ENCODE results near the gene RBBP8NL. TPM values are rescaled to one million over a fixed set of nuclear protein-coding genes. Genes with fewer than 3 reads are reported as not detected.

RBBP8NL gene
- total RNA-seq, 2 donors from 2014 or later = 0.40 TPM; not detected in 1

- H3K9me3 ChIP-seq (ENCODE audit: control insufficient read depth, low read length) = no peaks in the 10 kb centered on the region
- Mint-ChIP-seq H3K4me3 (no peak overlapping the region), H3K27ac (no peak overlapping the region), H3K9me3 (no peaks in the 10 kb centered on the region), H3K4me1 (peaks cover 6% of the 10 kb centered on the region), H3K27me3 (ENCODE audit: insufficient read depth) (no peaks in the 10 kb centered on the region), H3K36me3 (ENCODE audit: low read depth) (peaks cover 9% of the 10 kb centered on the region)
- H3K27me3 ChIP-seq (ENCODE audit: control insufficient read depth, insufficient read depth, low read length, poor library complexity, severe bottlenecking) = no peaks in the 10 kb centered on the region
- peaks cover 4% of the 10 kb centered on the region for H3K4me1 ChIP-seq (ENCODE audit: control insufficient read depth, insufficient read depth, low read length)
- TF ChIP-seq CTCF (conservative IDR thresholded peaks at IDR 0.05) = peak; percentile 71
- H3K9ac ChIP-seq (ENCODE audit: extremely low read depth, low read length, poor library complexity, severe bottlenecking) = no peak overlapping the region
- no peaks in the 10 kb centered on the region for H3K36me3 ChIP-seq (ENCODE audit: control insufficient read depth, insufficient read depth, low read length)
- WGBS, 2 experiments (ENCODE audit: insufficient coverage in 1 of 2, insufficient read length in 1 of 2) = 85 to 90% methylated on average over 17 to 21 of the region's 21 CpGs
- no peak overlapping the region for H3K4me3 ChIP-seq (ENCODE audit: low read length)
- no peak overlapping the region for H3K27ac ChIP-seq (ENCODE audit: low read depth, low read length)
- peak; percentile 93 for DNase-seq
Observed at GRCh38 chr20:62401331-62401779, 26.0 kb downstream of the RBBP8NL start.

GRCh38 chr20:62400541-62400940, 26.8 kb downstream of the RBBP8NL start:
- H3K9me3 ChIP-seq (ENCODE audit: control insufficient read depth, low read length) = no peaks in the 10 kb centered on the region
- no peaks in the 10 kb centered on the region for H3K27me3 ChIP-seq (ENCODE audit: control insufficient read depth, insufficient read depth, low read length, poor library complexity, severe bottlenecking)
- TF ChIP-seq CTCF (conservative IDR thresholded peaks at IDR 0.05) = no peak
- 90 to 92% methylated on average over 10 of the region's 10 CpGs for WGBS, 2 experiments (ENCODE audit: insufficient coverage in 1 of 2, insufficient read length in 1 of 2)
- Mint-ChIP-seq H3K4me1 (no peaks in the 10 kb centered on the region), H3K4me3 (no peak overlapping the region), H3K27me3 (ENCODE audit: insufficient read depth) (no peaks in the 10 kb centered on the region), H3K27ac (no peak overlapping the region), H3K9me3 (no peaks in the 10 kb centered on the region), H3K36me3 (ENCODE audit: low read depth) (peaks cover 9% of the 10 kb centered on the region)
- no peak overlapping the region for H3K9ac ChIP-seq (ENCODE audit: extremely low read depth, low read length, poor library complexity, severe bottlenecking)
- DNase-seq = no peak
- no peak overlapping the region for H3K4me3 ChIP-seq (ENCODE audit: low read length)
- no peaks in the 10 kb centered on the region for H3K36me3 ChIP-seq (ENCODE audit: control insufficient read depth, insufficient read depth, low read length)
- H3K27ac ChIP-seq (ENCODE audit: low read depth, low read length) = no peak overlapping the region
- no peaks in the 10 kb centered on the region for H3K4me1 ChIP-seq (ENCODE audit: control insufficient read depth, insufficient read depth, low read length)

GRCh38 chr20:62400021-62400420, 27.3 kb downstream of the RBBP8NL start:
- no peak for DNase-seq
- Mint-ChIP-seq H3K9me3 (no peaks in the 10 kb centered on the region), H3K27ac (no peak overlapping the region), H3K4me1 (no peaks in the 10 kb centered on the region), H3K36me3 (ENCODE audit: low read depth) (peaks cover 7% of the 10 kb centered on the region), H3K27me3 (ENCODE audit: insufficient read depth) (no peaks in the 10 kb centered on the region), H3K4me3 (no peak overlapping the region)
- WGBS, 2 experiments (ENCODE audit: insufficient coverage in 1 of 2, insufficient read length in 1 of 2) = 90 to 94% methylated on average over 5 to 7 of the region's 7 CpGs
- Histone ChIP-seq H3K27ac (ENCODE audit: low read depth, low read length) (no peak overlapping the region), H3K4me1 (ENCODE audit: control insufficient read depth, insufficient read depth, low read length) (no peaks in the 10 kb centered on the region), H3K4me3 (ENCODE audit: low read length) (no peak overlapping the region), H3K9me3 (ENCODE audit: control insufficient read depth, low read length) (no peaks in the 10 kb centered on the region), H3K27me3 (ENCODE audit: control insufficient read depth, insufficient read depth, low read length, poor library complexity, severe bottlenecking) (no peaks in the 10 kb centered on the region), H3K9ac (ENCODE audit: extremely low read depth, low read length, poor library complexity, severe bottlenecking) (no peak overlapping the region), H3K36me3 (ENCODE audit: control insufficient read depth, insufficient read depth, low read length) (no peaks in the 10 kb centered on the region)
- no peak for TF ChIP-seq CTCF (conservative IDR thresholded peaks at IDR 0.05)
